ENCODE results near the gene B2M. TPM values are rescaled to one million over a fixed set of nuclear protein-coding genes. Genes with fewer than 3 reads are reported as not detected.
"Not testable (repeated sequence)": the region's sequence is repeated elsewhere in the genome, so short reads cannot be mapped to it uniquely, and the experiment has no call there.

B2M gene
- total RNA-seq, 2 donors from 2014 or later = 2,989 to 7,967 TPM

DNA sequence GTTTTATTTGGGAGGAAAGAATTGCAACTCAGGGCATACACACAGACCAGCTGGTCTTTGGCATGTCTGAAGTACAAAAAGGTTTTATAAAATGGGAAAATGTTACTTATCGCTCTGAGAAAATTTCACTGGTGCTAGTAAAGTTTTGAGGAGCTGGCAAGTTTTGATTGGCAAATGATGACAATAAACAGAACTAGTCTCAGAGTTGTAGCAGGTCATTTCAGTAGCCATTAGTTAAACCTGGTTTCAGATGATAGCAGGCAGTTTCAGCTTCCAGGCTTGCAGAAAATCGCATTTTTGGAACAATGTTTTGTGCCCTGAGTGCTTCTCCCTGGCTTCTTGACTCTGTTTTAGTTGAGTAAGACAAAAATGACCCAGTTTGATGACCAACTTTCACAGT, 10.7 kb downstream of the B2M start:
- H3K4me3 Mint-ChIP-seq = peak overlapping the region; percentile 25
- DNase-seq (ENCODE audit: low spot score) (no peak), ATAC-seq (no peak)
- no peaks in the 10 kb centered on the region for H3K27me3 Mint-ChIP-seq
- peaks cover 72 to 85% of the 10 kb centered on the region in 2 donors for H3K4me1 Mint-ChIP-seq (ENCODE audit: low read depth in 2 of 2)
- no peaks in the 10 kb centered on the region for H3K9me3 Mint-ChIP-seq
- peaks cover 19% of the 10 kb centered on the region for H3K36me3 Mint-ChIP-seq
- peak overlapping the region; percentile 99 for H3K27ac Mint-ChIP-seq

GRCh38 chr15:44726136-44726535, 14.8 kb downstream of the B2M start:
- H3K4me1 Mint-ChIP-seq (ENCODE audit: low read depth in 2 of 2) = peaks cover 56 to 80% of the 10 kb centered on the region in 2 donors
- H3K27ac Mint-ChIP-seq = peak overlapping the region; percentile 95 to 100
- no peak for DNase-seq (ENCODE audit: low spot score)
- H3K4me3 Mint-ChIP-seq = peak overlapping the region; percentile 97
- ATAC-seq = no peak
- no peaks in the 10 kb centered on the region for H3K27me3 Mint-ChIP-seq
- H3K36me3 Mint-ChIP-seq = no peaks in the 10 kb centered on the region
- no peaks in the 10 kb centered on the region for H3K9me3 Mint-ChIP-seq

DNA sequence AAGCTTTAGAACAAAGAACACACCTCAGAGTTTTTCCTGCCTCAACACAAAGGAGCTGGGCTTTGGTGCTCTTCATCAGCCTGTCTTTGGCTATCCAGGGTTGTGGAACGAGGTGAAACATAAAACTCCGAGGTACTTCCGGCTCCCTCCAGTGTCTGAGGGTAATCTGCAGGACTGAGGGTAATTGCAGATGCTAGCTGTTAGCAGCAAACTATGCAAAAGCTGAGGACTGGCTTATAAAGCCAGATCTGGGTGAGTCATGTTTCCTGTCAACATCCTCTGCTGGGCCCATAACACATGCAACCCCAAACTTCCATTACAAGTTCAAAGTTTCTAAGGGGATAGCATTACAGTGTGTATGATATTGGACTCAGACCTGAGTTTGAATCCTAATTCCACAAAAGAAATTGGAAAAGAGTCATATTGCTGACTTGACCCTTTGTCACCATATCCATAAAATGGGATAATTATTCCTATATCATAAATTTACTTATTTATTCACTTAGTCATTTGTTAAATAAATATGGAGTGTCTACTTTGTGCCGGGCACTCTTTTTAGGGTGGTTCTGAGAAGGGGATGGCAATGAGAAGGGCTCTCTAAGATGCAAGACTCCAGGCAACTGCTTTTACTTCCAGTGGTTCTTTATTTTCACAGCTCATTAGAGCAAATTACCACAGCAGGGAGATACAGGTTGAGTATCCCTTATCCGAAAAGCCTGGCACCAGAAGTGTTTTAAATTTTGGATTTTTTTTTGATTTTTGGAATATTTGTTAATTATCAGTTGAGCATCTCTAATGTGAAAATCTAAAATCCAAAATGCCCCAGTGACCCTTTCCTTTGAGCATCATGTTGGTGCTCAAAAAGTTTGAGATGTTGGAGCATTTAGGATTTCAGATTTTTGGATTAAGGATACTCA, 15.5 kb downstream of the B2M start:
- H3K27me3 Mint-ChIP-seq = no peaks in the 10 kb centered on the region
- no peaks in the 10 kb centered on the region for H3K36me3 Mint-ChIP-seq
- ATAC-seq (peak; percentile 68 to 69), DNase-seq (ENCODE audit: low spot score) (peak; percentile 84)
- no peaks in the 10 kb centered on the region for H3K9me3 Mint-ChIP-seq
- H3K27ac Mint-ChIP-seq = peak overlapping the region; percentile 95 to 100
- H3K4me1 Mint-ChIP-seq (ENCODE audit: low read depth in 2 of 2) = peaks cover 55 to 78% of the 10 kb centered on the region in 2 donors
- H3K4me3 Mint-ChIP-seq = peak overlapping the region; percentile 97

DNA sequence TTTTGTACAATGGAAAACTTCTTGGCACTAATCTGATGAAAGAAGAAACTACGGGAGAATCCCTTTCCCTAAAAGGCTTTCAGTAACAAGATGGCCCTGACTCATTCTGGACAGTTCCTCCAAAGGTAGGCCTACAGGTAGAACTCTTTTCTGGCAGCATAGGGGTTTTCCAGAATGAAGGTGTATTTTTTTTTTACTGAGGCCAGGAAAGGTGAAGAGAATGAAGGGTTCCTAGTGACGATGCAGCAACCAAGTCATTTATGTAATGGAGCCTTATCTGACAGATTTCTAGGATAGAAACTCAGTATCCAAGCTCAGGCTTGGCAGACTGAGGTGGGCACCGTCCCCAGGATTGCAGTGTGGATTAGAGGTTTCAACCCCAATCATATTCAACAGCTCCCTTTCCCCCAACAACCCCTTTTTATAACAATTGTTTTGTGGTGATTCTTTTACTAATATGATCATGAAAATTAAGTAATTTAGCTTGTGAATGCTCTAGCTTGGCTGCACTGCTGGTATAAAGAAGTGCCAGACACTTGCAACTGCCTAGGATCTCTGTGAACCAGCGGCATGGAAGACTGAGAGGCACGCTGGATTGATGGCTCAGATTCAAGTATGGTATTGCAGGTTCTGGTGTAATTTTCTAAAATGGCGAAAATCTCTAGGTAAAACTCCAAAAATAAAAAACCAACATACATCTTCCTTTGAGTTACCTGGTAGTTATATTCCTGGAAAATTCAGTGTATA, 16.3 kb downstream of the B2M start:
- peak overlapping the region; percentile 95 to 100 for H3K27ac Mint-ChIP-seq
- no peaks in the 10 kb centered on the region for H3K9me3 Mint-ChIP-seq
- no peaks in the 10 kb centered on the region for H3K27me3 Mint-ChIP-seq
- H3K36me3 Mint-ChIP-seq = no peaks in the 10 kb centered on the region
- DNase-seq (ENCODE audit: low spot score) = no peak
- no peak for ATAC-seq
- H3K4me1 Mint-ChIP-seq (ENCODE audit: low read depth in 2 of 2) = peaks cover 55 to 78% of the 10 kb centered on the region in 2 donors
- peak overlapping the region; percentile 97 for H3K4me3 Mint-ChIP-seq

DNA sequence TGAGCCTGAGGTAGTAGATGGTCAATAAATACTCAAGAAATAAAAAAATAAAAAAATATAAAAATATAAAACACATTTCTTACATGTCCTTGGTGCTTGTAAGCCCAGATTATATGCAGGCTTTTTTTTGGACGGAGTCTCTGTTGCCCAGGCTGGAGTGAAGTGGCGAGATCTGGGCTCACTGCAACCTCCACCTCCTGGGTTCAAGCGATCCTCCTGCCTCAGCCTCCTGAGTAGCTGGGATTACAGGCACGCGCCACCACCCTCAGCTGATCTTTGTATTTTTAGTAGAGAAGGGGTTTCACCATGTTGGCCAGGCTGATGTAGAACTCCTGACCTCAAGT, 16.9 kb downstream of the B2M start:
- H3K9me3 Mint-ChIP-seq; H3K36me3 Mint-ChIP-seq; H3K27me3 Mint-ChIP-seq; DNase-seq (ENCODE audit: low spot score); ATAC-seq: not testable (repeated sequence)
- H3K27ac Mint-ChIP-seq = peak overlapping the region; percentile 95 to 100
- peak overlapping the region; percentile 97 for H3K4me3 Mint-ChIP-seq
- peaks cover 55 to 78% of the 10 kb centered on the region in 2 donors for H3K4me1 Mint-ChIP-seq (ENCODE audit: low read depth in 2 of 2)

DNA sequence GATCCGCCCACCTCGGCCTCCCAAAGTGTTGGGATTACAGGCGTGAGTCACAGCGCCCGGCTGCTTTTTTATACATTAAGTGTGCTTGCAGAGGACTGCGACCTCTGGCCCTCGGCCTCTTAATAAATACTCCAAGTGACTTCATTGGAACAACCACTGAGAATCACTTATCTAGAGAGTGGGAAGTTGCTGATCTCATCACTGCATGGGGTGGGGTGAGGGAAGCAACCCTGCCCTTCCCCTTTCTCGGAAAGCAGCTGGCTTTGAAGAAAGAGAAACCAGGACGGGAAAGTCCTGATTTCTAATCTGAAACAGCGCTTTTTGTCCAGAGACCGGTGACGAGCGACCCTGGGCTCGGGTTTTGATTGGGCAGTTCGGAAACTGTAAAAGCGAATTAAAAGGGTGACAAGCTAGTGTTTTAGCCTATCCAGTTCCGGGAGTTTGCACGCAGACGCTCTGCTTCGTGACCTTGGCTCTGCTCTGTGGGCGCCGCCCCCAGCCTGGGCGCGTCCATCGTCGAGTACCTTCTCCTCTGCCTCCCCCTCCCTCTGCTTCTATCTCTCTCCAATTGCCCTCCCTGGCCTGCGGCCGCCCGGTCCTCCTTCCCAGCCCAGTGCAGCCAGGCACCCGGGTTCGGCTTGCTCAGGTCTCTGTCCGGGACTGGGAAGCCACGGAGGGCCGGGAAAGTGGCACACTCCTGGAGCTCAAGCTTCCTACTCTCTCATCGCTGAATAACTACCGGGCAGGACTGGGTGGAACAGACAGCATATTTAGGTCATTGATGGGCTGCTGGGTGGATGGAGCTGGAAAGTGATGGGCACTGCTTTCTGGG, 17.5 kb downstream of the B2M start:
- Mint-ChIP-seq H3K4me1 (ENCODE audit: low read depth in 2 of 2) (peaks cover 54 to 74% of the 10 kb centered on the region in 2 donors), H3K4me3 (peak overlapping the region; percentile 97), H3K36me3 (no peaks in the 10 kb centered on the region), H3K27ac (peak overlapping the region; percentile 95 to 100), H3K27me3 (no peaks in the 10 kb centered on the region), H3K9me3 (no peaks in the 10 kb centered on the region)
- DNase-seq (ENCODE audit: low spot score) (peak; percentile 96), ATAC-seq (peak; percentile 90 to 92)

GRCh38 chr15:44729408-44730127, 18.3 kb downstream of the B2M start:
- DNase-seq (ENCODE audit: low spot score) = no peak
- peak in 1 of 2 donors; percentile 14 for ATAC-seq
- H3K4me3 Mint-ChIP-seq = peak overlapping the region; percentile 97
- peak overlapping the region; percentile 95 to 100 for H3K27ac Mint-ChIP-seq
- H3K4me1 Mint-ChIP-seq (ENCODE audit: low read depth in 2 of 2) = peaks cover 51 to 68% of the 10 kb centered on the region in 2 donors
- H3K27me3 Mint-ChIP-seq = no peaks in the 10 kb centered on the region
- H3K9me3 Mint-ChIP-seq = no peaks in the 10 kb centered on the region
- no peaks in the 10 kb centered on the region for H3K36me3 Mint-ChIP-seq

DNA sequence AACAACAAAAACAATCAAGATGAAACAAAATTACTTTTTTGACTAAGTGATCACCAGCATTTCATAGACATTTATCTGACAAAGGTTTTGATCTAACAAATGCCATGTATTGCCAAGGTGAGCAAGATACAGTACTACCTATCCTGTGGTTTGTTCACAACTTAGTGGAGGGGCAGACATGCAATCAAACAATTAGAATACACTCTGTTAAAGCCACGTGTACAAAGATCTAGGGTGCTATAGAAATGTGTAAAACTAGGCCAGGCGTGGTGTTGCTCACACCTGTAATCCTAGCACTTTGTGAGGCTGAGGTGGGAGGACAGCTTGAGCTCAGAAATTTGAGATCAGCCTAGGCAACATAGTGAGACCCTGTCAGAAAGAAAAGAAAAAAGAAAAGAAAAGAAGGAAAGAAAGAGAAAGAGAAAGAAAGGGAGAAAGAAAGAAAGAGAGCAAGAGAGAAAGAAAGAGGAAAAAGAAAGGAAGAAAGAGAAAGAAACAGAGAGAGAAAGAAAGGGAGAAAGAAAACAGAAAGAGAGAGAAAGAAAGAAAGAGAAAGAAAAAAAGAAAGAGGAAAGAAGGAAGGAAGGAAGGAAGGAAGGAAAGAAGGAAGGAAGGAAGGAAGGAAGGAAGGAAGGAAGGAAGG, 23.6 kb downstream of the B2M start:
- peaks cover 33 to 47% of the 10 kb centered on the region in 2 donors for H3K4me1 Mint-ChIP-seq (ENCODE audit: low read depth in 2 of 2)
- H3K27ac Mint-ChIP-seq = peak overlapping the region; percentile 93 to 94
- ATAC-seq (peak in 1 of 2 donors; percentile 57), DNase-seq (ENCODE audit: low spot score) (no peak)
- H3K9me3 Mint-ChIP-seq = no peaks in the 10 kb centered on the region
- peak overlapping the region; percentile 87 for H3K4me3 Mint-ChIP-seq
- no peaks in the 10 kb centered on the region for H3K27me3 Mint-ChIP-seq
- no peaks in the 10 kb centered on the region for H3K36me3 Mint-ChIP-seq

GRCh38 chr15:44735482-44736180, 24.3 kb downstream of the B2M start:
- Mint-ChIP-seq H3K27me3 (no peaks in the 10 kb centered on the region), H3K9me3 (no peaks in the 10 kb centered on the region), H3K36me3 (no peaks in the 10 kb centered on the region), H3K4me3 (peak overlapping the region; percentile 87), H3K4me1 (ENCODE audit: low read depth in 2 of 2) (peaks cover 33 to 41% of the 10 kb centered on the region in 2 donors), H3K27ac (peak overlapping the region; percentile 93 to 94)
- DNase-seq (ENCODE audit: low spot score) (no peak), ATAC-seq (peak; percentile 73 to 78)

GRCh38 chr15:44736181-44736765, 25.0 kb downstream of the B2M start, which contains the start of gene TRIM69:
TSS of gene TRIM69 (plus strand) at chr15:44736528. CDS start at chr15:44736705, 177 bp downstream.
- Mint-ChIP-seq H3K27me3 (peaks cover 0 to under 1% of the 10 kb centered on the region in 2 donors), H3K4me1 (ENCODE audit: low read depth in 2 of 2) (peaks cover 32 to 39% of the 10 kb centered on the region in 2 donors), H3K27ac (peak within 1 kb of the TSS; percentile 93 to 94), H3K9me3 (no peaks in the 10 kb centered on the region), H3K36me3 (no peaks in the 10 kb centered on the region), H3K4me3 (peak within 1 kb of the TSS; percentile 87)
- ATAC-seq (peak in 1 of 2 donors; percentile 19), DNase-seq (ENCODE audit: low spot score) (no peak)

DNA sequence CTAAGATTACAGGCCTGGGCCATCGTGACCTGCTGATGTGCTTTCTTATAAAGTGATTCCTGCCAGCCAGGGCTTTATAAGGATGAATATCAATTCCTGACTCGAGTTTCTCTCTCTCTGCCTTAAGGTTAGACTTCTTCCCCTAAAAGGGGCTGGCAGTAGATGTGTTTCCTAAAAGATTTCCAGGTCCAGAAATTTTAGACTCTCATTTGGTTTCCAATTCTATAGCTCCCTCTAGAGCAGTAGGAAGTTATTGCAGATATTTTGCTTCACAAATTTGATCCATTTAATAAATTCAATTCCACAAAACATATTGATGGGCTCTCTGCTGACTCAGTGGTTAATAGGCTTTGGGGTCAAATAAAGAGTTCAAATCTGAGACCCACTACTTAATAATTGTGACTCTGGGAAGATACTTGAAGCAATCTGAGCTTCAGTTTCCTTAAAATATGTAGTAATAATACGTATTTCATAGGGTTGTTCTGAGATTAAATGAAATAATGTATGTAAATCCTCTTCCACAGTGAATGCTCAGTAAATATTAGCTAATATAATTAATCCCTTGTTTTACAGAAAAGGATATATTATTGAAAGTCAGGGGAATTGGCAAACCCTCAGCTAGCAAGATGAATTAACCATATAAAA, 27.1 kb downstream of the B2M start:
- H3K4me3 Mint-ChIP-seq = no peak overlapping the region
- peak overlapping the region; percentile 18 to 63 for H3K27ac Mint-ChIP-seq
- DNase-seq (ENCODE audit: low spot score) (no peak), ATAC-seq (no peak)
- H3K4me1 Mint-ChIP-seq (ENCODE audit: low read depth in 2 of 2) = peaks cover 23 to 29% of the 10 kb centered on the region in 2 donors
- H3K36me3 Mint-ChIP-seq = no peaks in the 10 kb centered on the region
- peaks cover 0 to 2% of the 10 kb centered on the region in 2 donors for H3K27me3 Mint-ChIP-seq
- H3K9me3 Mint-ChIP-seq = no peaks in the 10 kb centered on the region

All from natural killer cell treated with Interleukin-12 subunit alpha and Interleukin-12 subunit beta and Interleukin-15 and Interleukin-18, amount 100 ng/mL, for 72 hours (primary cell).